GM12878 (cell line): ENCODE data around the gene ITSN1. TPM values are rescaled to one million over a fixed set of nuclear protein-coding genes. Genes with fewer than 3 reads are reported as not detected.

Experiments used
- ATAC-seq: fragments of 200-7000 bp; cut with Tn5 transposase; 3 replicates; pipeline ENCODE4 v1.9.1; 2020; ENCODE audit warnings: mild to moderate bottlenecking, moderate library complexity
- BruUV-seq: library from RNA; stranded (reverse); fragments of 400-500 nt; replicated peaks from 2 replicates; lab custom pipeline; 2021; lab: Mats Ljungman, UMichigan
- CTCF ChIA-PET: fragments of 300-600 bp; sonication (Branson Sonifier 250); formaldehyde crosslinking; extraction: SDS; loops from one replicate; lab custom pipeline; 2021; ENCODE audit warnings: inconsistent platforms; lab: Yijun Ruan, JAX
- POLR2A ChIA-PET: fragments of 350-600 bp; formaldehyde crosslinking; extraction: SDS; loops from one replicate; lab custom pipeline; 2021; ENCODE audit warnings: inconsistent platforms; lab: Charles Lee
- RAD21 ChIA-PET: fragments of 300-600 bp; sonication (Branson Sonifier 250); formaldehyde crosslinking; loops from one replicate; lab custom pipeline; 2023; ENCODE audit warnings: antibody characterized with exemption; ENCODE audit not compliant: unreplicated experiment; lab: Charles Lee
- SMC1A ChIA-PET: fragments of 300-600 bp; sonication (Branson Sonifier 250); formaldehyde crosslinking; loops from one replicate; lab custom pipeline; 2023; ENCODE audit not compliant: unreplicated experiment, uncharacterized antibody; lab: Charles Lee
- DNase-seq: peaks from one replicate; pipeline ENCODE4 v3.0.0-alpha.2; 2011; ENCODE audit warnings: low read depth, low spot score
- FAIRE-seq: peaks from 3 replicates; lab custom pipeline; 2011; peaks lifted over from hg19 to GRCh38; lab: Jason Lieb, UNC
- H2AFZ ChIP-seq: 2 replicates; pipeline ENCODE4 v1.6.0; 2011; ENCODE audit warnings: low read depth, low read length, control low read depth; ENCODE audit not compliant: control insufficient read depth
- H3K27ac ChIP-seq: 2 replicates; pipeline ENCODE4 v1.5.1; 2011; ENCODE audit warnings: control low read depth; ENCODE audit not compliant: control insufficient read depth, insufficient read depth
- H3K27me3 ChIP-seq, 2 experiments: replicated peaks in 1 of 2; 2 replicates each; pipeline versions ENCODE4 v1.6.0 to v1.6.1; 2011; ENCODE audit warnings: low read length in 1 of 2; ENCODE audit not compliant: control insufficient read depth in 2 of 2, insufficient read depth in 2 of 2
- H3K36me3 ChIP-seq, 2 experiments: 2 replicates each; pipeline ENCODE4 v1.5.1; 2011; ENCODE audit warnings: low read length in 1 of 2; ENCODE audit not compliant: control insufficient read depth in 2 of 2, insufficient read depth in 2 of 2
- H3K4me1 ChIP-seq: 2 replicates; pipeline ENCODE4 v1.6.1; 2011; ENCODE audit warnings: mild to moderate bottlenecking, low read length, moderate library complexity, mixed read lengths; ENCODE audit not compliant: control insufficient read depth, insufficient read depth
- H3K4me2 ChIP-seq: 2 replicates; pipeline ENCODE4 v1.6.0; 2011; ENCODE audit warnings: control low read depth; ENCODE audit not compliant: control insufficient read depth, insufficient read depth
- H3K4me3 ChIP-seq: fragments of 200-600 bp; sonication (generic); 2 replicates; pipeline ENCODE4 v1.5.1; 2016
- H3K79me2 ChIP-seq: 2 replicates; pipeline ENCODE4 v1.6.0; 2011; ENCODE audit warnings: low read length; ENCODE audit not compliant: control insufficient read depth, insufficient read depth
- H3K9ac ChIP-seq: 2 replicates; pipeline ENCODE4 v1.8.0; 2011; ENCODE audit warnings: low read length, control low read depth, mixed read lengths; ENCODE audit not compliant: control insufficient read depth, insufficient read depth
- H3K9me3 ChIP-seq: replicated peaks from 3 replicates; pipeline ENCODE4 v1.5.1; 2011; ENCODE audit warnings: mild to moderate bottlenecking, low read length; ENCODE audit not compliant: control insufficient read depth, insufficient read depth
- H4K20me1 ChIP-seq: 2 replicates; pipeline ENCODE4 v1.6.0; 2011; ENCODE audit not compliant: control insufficient read depth, insufficient read depth
- BACH1 ChIP-seq: fragments of 450-650 bp; IDR thresholded peaks from 2 replicates; pipeline ENCODE4 v1.6.1; 2017; ENCODE audit warnings: mild to moderate bottlenecking, borderline replicate concordance
- EGR1 ChIP-seq, 2 experiments: IDR thresholded peaks; 1 replicate in 1 of 2; 2 replicates in 1 of 2; pipeline ENCODE4 v1.6.1; 2011 to 2012; ENCODE audit warnings: low read depth in 2 of 2, low read length in 2 of 2, borderline replicate concordance in 1 of 2, mild to moderate bottlenecking in 1 of 2, moderate library complexity in 1 of 2
- IKZF1 ChIP-seq: fragments of 450-650 bp; conservative IDR thresholded peaks from 2 replicates; pipeline ENCODE4 v1.6.1; 2017; ENCODE audit warnings: antibody characterized with exemption, mild to moderate bottlenecking
- PAX5 ChIP-seq: IDR thresholded peaks from 2 replicates; pipeline ENCODE4 v1.6.1; 2011; ENCODE audit warnings: low read depth, low read length, borderline replicate concordance
- POLR2AphosphoS5 ChIP-seq: IDR thresholded peaks from 2 replicates; pipeline ENCODE4 v1.6.1; 2011; ENCODE audit warnings: mild to moderate bottlenecking, low read length, inconsistent platforms
- SRF ChIP-seq, 2 experiments: IDR thresholded peaks; 2 replicates each; pipeline ENCODE4 v1.6.1; 2011; ENCODE audit warnings: low read depth in 2 of 2, low read length in 2 of 2, mild to moderate bottlenecking in 1 of 2, moderate library complexity in 1 of 2
- SUZ12 ChIP-seq: fragments of 200-600 bp; sonication (generic); IDR thresholded peaks from one replicate; pipeline ENCODE4 v1.6.1; 2018; ENCODE audit warnings: antibody characterized with exemption, mild to moderate bottlenecking; ENCODE audit not compliant: unreplicated experiment
- TCF12 ChIP-seq: IDR thresholded peaks from 2 replicates; pipeline ENCODE4 v1.6.1; 2011; ENCODE audit warnings: low read depth, mild to moderate bottlenecking, low read length
- WGBS: methylation state at CpG from one replicate; pipeline ENCODE4 v1.1.6; 2016; ENCODE audit warnings: low lambda C conversion rate; ENCODE audit not compliant: insufficient replicate concordance, insufficient coverage; ENCODE audit errors: missing lambda C conversion rate; 5-methylcytosine and 5-hydroxymethylcytosine counted together
- in situ Hi-C: fragments of 300-500 bp; cut with MboI; formaldehyde crosslinking; loops from 9 replicates; pipeline ENCODE4 v1.14.3; 2018; ENCODE audit warnings: mixed read lengths
- intact Hi-C: fragments of 100-400 bp; cut with micrococcal nuclease; formaldehyde crosslinking; loops from one replicate; pipeline ENCODE4 v1.14.2; 2022; ENCODE audit not compliant: unreplicated experiment
- polyA plus RNA-seq, 11 experiments: library from polyadenylated mRNA; depleted of rRNA in 4 of 11; unstranded in 6 of 11; stranded (reverse) in 5 of 11; fragments of >200 nt; fragmentation: Nextera tagmentation in 4 of 11; fragmentation: Illumina TruSeq in 1 of 11; extraction: Ambion mirVana in 4 of 11; extraction: Trizol in 1 of 11; gene quantifications; 1 replicate in 1 of 11; 2 replicates in 10 of 11; pipeline versions ENCODE4 v1.2.1 to v1.2.3, GENCODE V29; 2011 to 2016; ENCODE audit warnings: inconsistent platforms in 2 of 11, missing spikeins in 2 of 11, low read depth in 1 of 11
- total RNA-seq, 4 experiments: library from RNA; depleted of rRNA in 3 of 4; stranded (reverse); fragments of >200 nt in 3 of 4; fragmentation: Illumina TruSeq in 1 of 4; extraction: Trizol in 1 of 4; gene quantifications; 2 replicates each; pipeline versions ENCODE4 v1.2.1 to v1.2.3, GENCODE V29; 2013 to 2021
- TF ChIP-seq, protein P1 (sequence below): IDR thresholded peaks from 2 replicates; pipeline ENCODE4 v1.6.1; 2011; ENCODE audit warnings: low read depth, low read length, improper control_type of control experiment, borderline replicate concordance

ITSN1 gene
- total and polyA plus RNA-seq, 10 of the 15 experiments (the other 5 are each of a cell fraction or from before 2014, with no cell fraction given) = 0.89 to 10.6 (median 4.8) TPM

DNA sequence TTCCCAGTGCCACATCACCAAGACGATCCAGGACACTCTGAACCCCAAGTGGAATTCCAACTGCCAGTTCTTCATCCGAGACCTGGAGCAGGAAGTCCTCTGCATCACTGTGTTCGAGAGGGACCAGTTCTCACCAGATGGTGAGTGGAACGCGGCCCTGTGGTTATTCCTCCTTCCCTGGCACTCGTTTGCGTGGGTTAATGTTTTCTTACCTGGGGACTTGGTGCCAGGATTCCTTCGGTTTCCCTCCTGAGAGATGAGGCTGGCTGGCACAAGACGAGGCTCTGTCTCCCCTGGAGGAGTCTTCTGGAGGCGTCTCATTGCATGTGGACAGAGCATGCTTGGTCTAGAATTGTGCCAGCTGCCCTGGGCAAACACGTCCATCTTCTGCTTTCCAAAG is 244.0 kb downstream of the ITSN1 start:
- Histone ChIP-seq H3K79me2 (no peaks in the 10 kb centered on the region), H3K4me2 (no peak overlapping the region), H3K4me3 (no peak overlapping the region), H3K9ac (no peak overlapping the region), H3K9me3 (no peaks in the 10 kb centered on the region), H3K4me1 (no peaks in the 10 kb centered on the region), H3K36me3 (no peaks in the 10 kb centered on the region), H3K27ac (no peak overlapping the region), H4K20me1 (no peaks in the 10 kb centered on the region), H3K27me3 (peaks cover 0 to 6% of the 10 kb centered on the region in 2 experiments; a peak in 2 of 4 replicates), H2AFZ (no peak overlapping the region)
- BruUV-seq = no TSS peak
- ATAC-seq (no peak), DNase-seq (no peak), FAIRE-seq (no peak)
- RAD21 ChIA-PET = no interaction called here
- TF ChIP-seq PAX5 (no peak), EGR1 (IDR thresholded peaks at IDR 0.05; ENCODE audit: borderline replicate concordance in 1 of 2, low read depth in 2 of 2, low read length in 2 of 2) (no peak), TCF12 (no peak), SRF (IDR thresholded peaks at IDR 0.05; ENCODE audit: low read depth in 2 of 2, low read length in 2 of 2) (no peak), IKZF1 (no peak), SUZ12 (no peak), BACH1 (no peak), POLR2AphosphoS5 (no peak)
- TF ChIP-seq, protein P1, sequence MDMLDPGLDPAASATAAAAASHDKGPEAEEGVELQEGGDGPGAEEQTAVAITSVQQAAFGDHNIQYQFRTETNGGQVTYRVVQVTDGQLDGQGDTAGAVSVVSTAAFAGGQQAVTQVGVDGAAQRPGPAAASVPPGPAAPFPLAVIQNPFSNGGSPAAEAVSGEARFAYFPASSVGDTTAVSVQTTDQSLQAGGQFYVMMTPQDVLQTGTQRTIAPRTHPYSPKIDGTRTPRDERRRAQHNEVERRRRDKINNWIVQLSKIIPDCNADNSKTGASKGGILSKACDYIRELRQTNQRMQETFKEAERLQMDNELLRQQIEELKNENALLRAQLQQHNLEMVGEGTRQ = no peak
- CTCF ChIA-PET = interaction anchor here (0.6 kb wide), 1 partner anchor 725 kb away, joined by 3 read pairs; no protein-coding TSS in a partner anchor
- WGBS = 26% methylated on average over 11 of the region's 11 CpGs
- in situ Hi-C loops = no loop called here
- POLR2A ChIA-PET = no interaction called here
- SMC1A ChIA-PET = no interaction called here
- intact Hi-C loops = no loop called here
